ENCODE results near the gene GALM. TPM values are rescaled to one million over a fixed set of nuclear protein-coding genes. Genes with fewer than 3 reads are reported as not detected.
A peak's percentile ranks its signal among the peaks of the same experiment; 100 is the strongest.

Gene GALM
- total and polyA plus RNA-seq, 10 of the 15 experiments (the other 5 are each of a cell fraction or from before 2014, with no cell fraction given) = 1.1 to 4.0 (median 1.7) TPM

- Histone ChIP-seq H4K20me1 (ENCODE audit: control insufficient read depth, insufficient read depth) (no peaks in the 10 kb centered on the region), H3K27me3 (replicated peaks in 1 of 2; ENCODE audit: control insufficient read depth in 2 of 2, insufficient read depth in 2 of 2, low read length in 1 of 2) (no peaks in the 10 kb centered on the region), H3K9me3 (replicated peaks; ENCODE audit: control insufficient read depth, insufficient read depth, low read length) (no peaks in the 10 kb centered on the region), H3K4me2 (ENCODE audit: control insufficient read depth, insufficient read depth) (peak overlapping the region; percentile 12), H3K27ac (ENCODE audit: control insufficient read depth, insufficient read depth) (no peak overlapping the region), H2AFZ (ENCODE audit: control insufficient read depth, low read depth, low read length) (no peak overlapping the region), H3K9ac (ENCODE audit: control insufficient read depth, insufficient read depth, low read length) (no peak overlapping the region), H3K36me3 (ENCODE audit: control insufficient read depth in 2 of 2, insufficient read depth in 2 of 2, low read length in 1 of 2) (no peaks in the 10 kb centered on the region), H3K79me2 (ENCODE audit: control insufficient read depth, insufficient read depth, low read length) (no peaks in the 10 kb centered on the region), H3K4me3 (no peak overlapping the region), H3K4me1 (ENCODE audit: control insufficient read depth, insufficient read depth, low read length) (peaks cover 21% of the 10 kb centered on the region)
- POLR2A ChIA-PET = interaction anchor here (0.6 to 2.7 kb wide), 8 partner anchors 13 to 468 kb away, joined by 3 to 20 read pairs (median 6); partner anchors contain the start of genes GALM, SOS1 and SRSF7
- 6% methylated on average over 2 of the region's 2 CpGs for WGBS (ENCODE audit: insufficient coverage, insufficient replicate concordance, low lambda C conversion rate, missing lambda C conversion rate)
- CTCF ChIA-PET = interaction anchor here (0.6 to 1.8 kb wide), 10 partner anchors 14 to 94 kb away, joined by 3 to 7 read pairs (median 4); no protein-coding TSS in a partner anchor
- ATAC-seq (peak; percentile 42; the same call in 2 of the 3 replicates), FAIRE-seq (no peak), DNase-seq (ENCODE audit: low read depth, low spot score) (no peak)
- RAD21 ChIA-PET (ENCODE audit: unreplicated experiment) = interaction anchor here (0.6 to 2.8 kb wide), 12 partner anchors 9 to 71 kb away, joined by 3 to 20 read pairs (median 6); partner anchors contain the start of gene GALM
- intact Hi-C loops (cut with micrococcal nuclease; ENCODE audit: unreplicated experiment) (loop anchor here (5.0 kb wide), 1 partner anchor 46 kb away; no protein-coding TSS in a partner anchor), in situ Hi-C loops (cut with MboI) (no loop called here)
- BruUV-seq (replicated peaks) = no TSS peak
- TF ChIP-seq ATF2 (IDR thresholded peaks at IDR 0.05; ENCODE audit: low read length) = peak; percentile 15; the same call in 1 of the 2 replicates
- peak; percentile 34; the same call in 1 of the 2 replicates for TF ChIP-seq SPI1 (IDR thresholded peaks at IDR 0.05; ENCODE audit: borderline replicate concordance, insufficient read depth, low read depth, low read length)
- TF ChIP-seq HDAC2 (IDR thresholded peaks at IDR 0.05) = no peak
- TF ChIP-seq RCOR1 (conservative IDR thresholded peaks at IDR 0.05; ENCODE audit: low read depth, low read length) = no peak
- SMC1A ChIA-PET (ENCODE audit: uncharacterized antibody, unreplicated experiment) = interaction anchor here (0.9 to 2.8 kb wide), 14 partner anchors 8 to 71 kb away, joined by 3 to 17 read pairs (median 5); partner anchors contain the start of genes GALM and HNRNPLL
Observed at GRCh38 chr2:38653380-38653714, 12.6 kb upstream of the GALM start.
